ENCODE data around the gene WNK1. TPM values are rescaled to one million over a fixed set of nuclear protein-coding genes. Genes with fewer than 3 reads are reported as not detected.

WNK1 gene
- total RNA-seq, 1 experiment from 2014 or later, result 117 TPM

DNA sequence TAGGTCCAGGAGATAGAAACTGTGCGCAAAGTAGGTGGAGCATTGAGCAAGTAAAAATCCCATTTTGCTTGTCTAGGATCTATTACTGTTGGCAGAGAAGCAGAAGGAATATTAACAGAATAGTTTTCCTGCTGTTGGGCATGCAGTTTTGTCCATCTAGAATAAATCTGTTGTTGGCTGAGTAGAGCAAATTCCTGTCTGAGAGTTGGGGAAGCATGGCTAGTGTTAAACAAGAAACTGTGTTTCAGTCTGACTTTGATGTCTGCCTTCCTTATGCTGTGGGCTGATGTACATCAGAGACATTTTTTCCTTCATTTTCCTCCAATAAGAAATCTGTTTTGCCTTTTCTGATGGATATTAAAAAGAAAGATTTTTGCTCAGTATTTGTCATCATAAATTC, 99.0 kb downstream of the WNK1 start:
- Histone ChIP-seq H4K20me1 (ENCODE audit: control insufficient read depth, insufficient read depth, insufficient read length) (no peaks in the 10 kb centered on the region), H2BK12ac (ENCODE audit: insufficient read length, low read depth, low read length) (no peak overlapping the region)

More for the DNA sequence above, 99.0 kb downstream of the WNK1 start:
- Histone ChIP-seq H4K91ac (ENCODE audit: insufficient read length, low read depth, low read length) (no peak overlapping the region), H3K27ac (ENCODE audit: insufficient read length, low read depth, low read length) (no peak overlapping the region), H3T11ph (ENCODE audit: low read length) (no peak overlapping the region), H3K4me2 (ENCODE audit: insufficient read depth, insufficient read length, low read length) (no peak overlapping the region), H2BK15ac (ENCODE audit: low read depth, low read length) (no peak overlapping the region), H4K8ac (replicated peaks; ENCODE audit: insufficient read length, low read depth, low read length) (no peak overlapping the region), H3K4ac (ENCODE audit: low read depth, low read length) (no peak overlapping the region), H3K14ac (ENCODE audit: insufficient read depth, low read length) (no peak overlapping the region), H3K79me2 (ENCODE audit: insufficient read depth, low read length) (no peaks in the 10 kb centered on the region), H2AK5ac (ENCODE audit: insufficient read length, low read length) (no peak overlapping the region), H3K27me3 (ENCODE audit: insufficient read depth, low read length) (no peaks in the 10 kb centered on the region), H3K9me3 (ENCODE audit: control insufficient read depth, low read depth, low read length) (no peaks in the 10 kb centered on the region), H3K79me1 (ENCODE audit: insufficient read depth, low read depth, low read length, poor library complexity, severe bottlenecking) (no peaks in the 10 kb centered on the region), H3K18ac (ENCODE audit: insufficient read length, low read depth, low read length) (no peak overlapping the region), H3K4me1 (ENCODE audit: insufficient read depth, low read length) (no peaks in the 10 kb centered on the region), H3K9ac (ENCODE audit: extremely low read depth, insufficient read length, low read length) (no peak overlapping the region), H3K56ac (ENCODE audit: insufficient read length, low read depth, low read length) (no peak overlapping the region), H4K5ac (ENCODE audit: insufficient read length, low read depth, low read length) (no peak overlapping the region), H2BK20ac (ENCODE audit: low read depth, low read length, poor library complexity, severe bottlenecking) (no peak overlapping the region), H3K23me2 (ENCODE audit: insufficient read length, low read depth, low read length, poor library complexity, severe bottlenecking) (no peaks in the 10 kb centered on the region), H2BK120ac (ENCODE audit: low read depth, low read length, poor library complexity, severe bottlenecking) (no peak overlapping the region), H3K23ac (ENCODE audit: insufficient read length, low read depth, low read length) (no peak overlapping the region), H2BK5ac (ENCODE audit: insufficient read length, low read length) (no peak overlapping the region), H2AFZ (ENCODE audit: low read length) (no peak overlapping the region)
- peaks cover 0 to 10% (median 6%) of the 10 kb centered on the region in 3 experiments; a peak in 5 of 7 replicates for H3K36me3 Mint-ChIP-seq (ENCODE audit: insufficient read depth in 1 of 3, low read depth in 3 of 3)
- no peaks in the 10 kb centered on the region for H3K9me3 Mint-ChIP-seq
- TF ChIP-seq, protein P1, sequence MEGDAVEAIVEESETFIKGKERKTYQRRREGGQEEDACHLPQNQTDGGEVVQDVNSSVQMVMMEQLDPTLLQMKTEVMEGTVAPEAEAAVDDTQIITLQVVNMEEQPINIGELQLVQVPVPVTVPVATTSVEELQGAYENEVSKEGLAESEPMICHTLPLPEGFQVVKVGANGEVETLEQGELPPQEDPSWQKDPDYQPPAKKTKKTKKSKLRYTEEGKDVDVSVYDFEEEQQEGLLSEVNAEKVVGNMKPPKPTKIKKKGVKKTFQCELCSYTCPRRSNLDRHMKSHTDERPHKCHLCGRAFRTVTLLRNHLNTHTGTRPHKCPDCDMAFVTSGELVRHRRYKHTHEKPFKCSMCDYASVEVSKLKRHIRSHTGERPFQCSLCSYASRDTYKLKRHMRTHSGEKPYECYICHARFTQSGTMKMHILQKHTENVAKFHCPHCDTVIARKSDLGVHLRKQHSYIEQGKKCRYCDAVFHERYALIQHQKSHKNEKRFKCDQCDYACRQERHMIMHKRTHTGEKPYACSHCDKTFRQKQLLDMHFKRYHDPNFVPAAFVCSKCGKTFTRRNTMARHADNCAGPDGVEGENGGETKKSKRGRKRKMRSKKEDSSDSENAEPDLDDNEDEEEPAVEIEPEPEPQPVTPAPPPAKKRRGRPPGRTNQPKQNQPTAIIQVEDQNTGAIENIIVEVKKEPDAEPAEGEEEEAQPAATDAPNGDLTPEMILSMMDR (conservative IDR thresholded peaks at IDR 0.05), result no peak
- DNase-seq, result no peak
- H3K27me3 Mint-ChIP-seq (ENCODE audit: low read depth), result no peaks in the 10 kb centered on the region
- no peak overlapping the region for H3K27ac Mint-ChIP-seq
- no CpG with 5 or more reads among the region's 1 CpG for WGBS (ENCODE audit: extremely low coverage, insufficient read length, low lambda C conversion rate)
- H3K4me3 Mint-ChIP-seq, result no peak overlapping the region
- H3K4me1 Mint-ChIP-seq, result no peaks in the 10 kb centered on the region

Data from H9 (cell line).